ENCODE measurements around the gene ZNF783. TPM values are rescaled to one million over a fixed set of nuclear protein-coding genes. Genes with fewer than 3 reads are reported as not detected.

ZNF783 gene
- total and polyA plus RNA-seq, 12 donors, result 2.5 to 6.1 (median 3.3) TPM

DNA sequence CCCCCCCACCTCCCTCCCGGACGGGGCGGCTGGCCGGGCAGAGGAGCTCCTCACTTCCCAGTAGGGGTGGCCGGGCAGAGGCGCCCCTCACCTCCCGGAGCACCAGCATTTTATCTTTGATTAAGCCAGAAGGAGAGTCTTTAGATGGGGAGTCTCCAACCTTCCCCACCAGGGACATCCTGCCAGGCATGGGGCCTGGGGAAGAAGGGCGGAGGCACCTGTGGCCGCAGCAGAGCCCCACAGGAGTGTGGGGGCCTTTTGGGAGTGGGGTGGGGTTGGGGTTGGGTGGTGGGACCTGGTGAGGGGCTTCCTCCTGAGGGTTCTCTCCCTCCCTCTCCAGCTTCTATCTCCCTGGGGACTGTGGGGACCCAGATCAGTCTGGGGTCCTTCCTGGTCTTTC lies 18.2 kb downstream of the ZNF783 start:
- TF ChIP-seq CTCF (IDR thresholded peaks at IDR 0.05), result no peak
- Histone ChIP-seq H3K36me3 (peaks cover 0 to 74% (median 33%) of the 10 kb centered on the region in 9 donors), H3K27ac (no peak overlapping the region), H3K27me3 (no peaks in the 10 kb centered on the region), H3K4me3 (no peak overlapping the region), H3K9me3 (no peaks in the 10 kb centered on the region), H3K4me1 (peaks cover 0 to 8% (median 0%) of the 10 kb centered on the region in 9 donors)
- ATAC-seq (no peak), DNase-seq (no peak)
- 89 to 98% methylated on average over 6 to 7 of the region's 9 CpGs for WGBS, 2 donors
- intact Hi-C loops (cut with DNase I), result no loop called here

DNA sequence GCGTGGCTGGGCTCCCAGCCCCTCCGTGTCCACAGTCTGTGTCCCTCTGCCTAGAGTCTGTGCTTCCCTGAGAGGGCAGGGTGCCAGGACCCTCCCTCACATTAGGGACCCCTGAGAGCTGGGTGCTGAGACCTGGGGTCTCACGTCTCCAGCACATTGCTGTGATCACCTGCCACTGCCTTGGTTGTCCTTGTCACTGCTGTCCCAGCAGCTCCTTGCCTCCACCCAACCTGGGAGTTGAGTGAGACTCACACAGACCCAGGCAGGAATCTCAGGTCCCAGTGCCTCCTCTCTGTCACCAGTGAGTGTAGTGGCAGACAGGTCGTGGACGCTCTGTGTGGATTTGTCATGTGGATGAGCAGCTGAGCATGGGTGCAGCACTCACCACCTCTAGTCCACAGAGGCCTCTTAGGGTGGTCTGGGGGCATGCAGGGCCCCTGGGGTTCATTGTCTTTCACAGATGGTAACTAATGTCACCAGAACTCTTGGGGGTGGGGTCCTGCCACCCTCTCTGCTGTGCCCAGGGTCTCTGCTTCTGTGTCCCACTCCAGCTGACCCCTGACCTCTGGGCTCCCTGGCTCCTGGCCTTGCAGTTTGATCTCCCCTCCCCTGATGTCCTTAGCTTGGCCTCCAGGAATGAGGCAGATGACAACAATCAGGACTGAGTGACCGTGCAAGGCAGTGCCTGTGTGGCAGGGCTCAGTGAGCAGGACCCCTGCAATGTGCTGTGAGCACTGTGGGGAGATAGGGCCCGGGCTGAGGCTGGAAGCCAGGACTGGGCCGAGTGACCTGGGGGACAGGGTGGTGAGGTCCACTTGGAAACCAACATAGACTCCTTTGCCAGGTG lies 18.9 kb downstream of the ZNF783 start:
- Histone ChIP-seq H3K4me1 (peaks cover 0 to 15% (median 5%) of the 10 kb centered on the region in 9 donors), H3K9me3 (no peaks in the 10 kb centered on the region), H3K4me3 (no peak overlapping the region), H3K36me3 (peaks cover 0 to 67% (median 28%) of the 10 kb centered on the region in 9 donors), H3K27ac (no peak overlapping the region), H3K27me3 (no peaks in the 10 kb centered on the region)
- no peak for ATAC-seq
- no peak for DNase-seq
- no peak for TF ChIP-seq CTCF (IDR thresholded peaks at IDR 0.05)
- WGBS, 2 donors, result 92 to 94% methylated on average over 8 of the region's 8 CpGs
- intact Hi-C loops (cut with DNase I), result no loop called here

DNA sequence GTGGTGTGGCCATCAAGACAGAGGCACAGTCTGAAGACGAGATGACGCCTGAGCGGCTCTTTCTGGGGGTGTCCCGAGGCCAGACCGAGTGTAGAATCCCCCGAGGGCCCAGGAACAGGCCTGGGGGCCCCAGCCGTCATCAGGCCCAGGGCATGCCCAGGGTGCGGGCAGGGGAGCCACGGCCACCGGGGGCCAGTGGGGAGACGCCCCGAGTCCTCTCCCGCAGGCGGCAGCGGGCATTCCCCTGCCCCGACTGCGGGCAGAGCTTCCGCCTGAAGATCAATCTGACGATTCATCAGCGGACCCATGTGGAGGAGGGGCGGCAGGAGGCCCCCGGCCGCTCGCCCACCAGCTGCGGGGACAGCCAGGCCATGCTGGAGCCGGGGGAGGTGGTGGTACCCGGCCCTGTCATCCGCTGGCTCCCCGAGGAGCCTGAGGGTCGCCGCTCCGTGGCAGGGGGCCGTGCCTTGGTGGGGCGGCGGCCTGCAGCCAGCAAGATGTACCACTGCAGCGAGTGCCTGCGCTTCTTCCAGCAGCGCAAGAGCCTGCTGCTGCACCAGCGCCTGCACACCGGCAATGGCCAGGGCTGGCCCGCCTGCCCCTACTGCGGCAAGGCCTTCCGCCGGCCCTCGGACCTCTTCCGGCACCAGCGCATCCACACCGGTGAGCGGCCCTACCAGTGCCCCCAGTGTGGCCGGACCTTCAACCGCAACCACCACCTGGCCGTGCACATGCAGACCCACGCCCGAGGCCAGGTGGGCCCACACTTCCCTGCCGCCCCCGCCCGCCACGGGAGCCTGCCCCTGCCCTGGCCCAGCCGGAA lies 19.7 kb downstream of the ZNF783 start:
- Histone ChIP-seq H3K27ac (no peak overlapping the region), H3K27me3 (no peaks in the 10 kb centered on the region), H3K36me3 (peaks cover 0 to 59% (median 23%) of the 10 kb centered on the region in 9 donors), H3K9me3 (no peaks in the 10 kb centered on the region), H3K4me1 (peaks cover 0 to 18% (median 8%) of the 10 kb centered on the region in 9 donors), H3K4me3 (no peak overlapping the region)
- intact Hi-C loops (cut with DNase I), result no loop called here
- TF ChIP-seq CTCF (IDR thresholded peaks at IDR 0.05), result no peak
- no peak for ATAC-seq
- 96 to 97% methylated on average over 59 of the region's 59 CpGs for WGBS, 2 donors
- no peak for DNase-seq

DNA sequence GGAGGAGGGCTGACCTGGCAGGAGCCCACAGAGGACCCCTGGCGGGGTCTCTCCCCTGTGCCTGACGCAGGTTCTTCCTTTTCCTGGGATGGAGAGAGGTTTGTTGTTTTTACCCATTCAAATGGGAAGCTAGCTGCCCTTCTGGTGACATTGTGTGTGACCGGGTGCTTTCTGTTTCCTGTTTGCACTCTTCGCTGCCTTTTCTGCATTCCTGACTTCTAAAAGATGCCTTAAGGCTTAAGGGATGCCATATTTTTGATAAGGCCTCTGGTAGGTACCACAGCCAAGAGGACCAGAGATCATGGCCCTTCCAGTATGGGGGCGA lies 20.3 kb downstream of the ZNF783 start:
- H3K4me1 ChIP-seq, result peaks cover 0 to 18% (median 8%) of the 10 kb centered on the region in 9 donors
- no peaks in the 10 kb centered on the region for H3K9me3 ChIP-seq
- intact Hi-C loops (cut with DNase I), result no loop called here
- no peak overlapping the region for H3K27ac ChIP-seq
- TF ChIP-seq CTCF (IDR thresholded peaks at IDR 0.05), result no peak
- DNase-seq (no peak), ATAC-seq (no peak)
- peaks cover 0 to 55% (median 19%) of the 10 kb centered on the region in 9 donors for H3K36me3 ChIP-seq
- H3K4me3 ChIP-seq, result no peak overlapping the region
- WGBS, 2 donors, result 86% methylated on average over 5 of the region's 5 CpGs
- H3K27me3 ChIP-seq, result no peaks in the 10 kb centered on the region
